Stimulated activated CD8-positive, alpha-beta memory T cell treated with anti-CD3 and anti-CD28 coated beads, Interleukin-12 subunit alpha, Interleukin-12 subunit beta, amount 100 ng/mL, for 4 hours (primary cell): Measurements from ENCODE around the gene ATP5F1A.

Experiments
- DNase-seq: peaks from one replicate; pipeline ENCODE4 v3.0.0-alpha.2; 2020; ENCODE audit warnings: low read depth

The ATP5F1A gene

GRCh38 chr18:46073474-46074331 is 24.4 kb downstream of the ATP5F1A start:
- DNase-seq: no peak

- no peak for DNase-seq
Observed at GRCh38 chr18:46072959-46073358, 25.1 kb downstream of the ATP5F1A start.

- DNase-seq: no peak
Observed at GRCh38 chr18:46072376-46072867, 25.7 kb downstream of the ATP5F1A start.

GRCh38 chr18:46071653-46072375 is 26.3 kb downstream of the ATP5F1A start, which contains the start of gene PSTPIP2:
Gene PSTPIP2, minus strand, starts transcription at chr18:46072260. Its CDS starts 72 bp downstream, at chr18:46072188.
- DNase-seq: peak; percentile 42

- DNase-seq: peak; percentile 10
Observed at GRCh38 chr18:46070815-46071652, 27.1 kb downstream of the ATP5F1A start.

GRCh38 chr18:46070232-46070631 is 27.9 kb downstream of the ATP5F1A start:
- DNase-seq: no peak

- DNase-seq: no peak
Observed at GRCh38 chr18:46069524-46069923, 28.6 kb downstream of the ATP5F1A start.

GRCh38 chr18:46068763-46069162 is 29.3 kb downstream of the ATP5F1A start:
- no peak for DNase-seq

- DNase-seq: no peak
Observed at GRCh38 chr18:46067438-46068007, 30.6 kb downstream of the ATP5F1A start.

GRCh38 chr18:46062781-46063180 is 35.3 kb downstream of the ATP5F1A start:
- no peak for DNase-seq

- DNase-seq: no peak
Observed at GRCh38 chr18:46061796-46062195, 36.3 kb downstream of the ATP5F1A start.

- DNase-seq: no peak
Observed at GRCh38 chr18:46061387-46061786, 36.7 kb downstream of the ATP5F1A start.

- DNase-seq: no peak
Observed at GRCh38 chr18:46060359-46060841, 37.7 kb downstream of the ATP5F1A start.

GRCh38 chr18:46055838-46056230 is 42.3 kb downstream of the ATP5F1A start:
- no peak for DNase-seq

GRCh38 chr18:46054956-46055837 is 42.9 kb downstream of the ATP5F1A start:
- no peak for DNase-seq

GRCh38 chr18:46053368-46054095 is 44.6 kb downstream of the ATP5F1A start:
- DNase-seq: no peak

GRCh38 chr18:46051731-46052461 is 46.2 kb downstream of the ATP5F1A start:
- no peak for DNase-seq

GRCh38 chr18:46050268-46050667 is 47.8 kb downstream of the ATP5F1A start:
- no peak for DNase-seq

GRCh38 chr18:46048641-46049040 is 49.5 kb downstream of the ATP5F1A start:
- DNase-seq: no peak
